GM19328 (cell line): ENCODE data around the gene GJE1.
"Not testable (repeated sequence)": the region's sequence is repeated elsewhere in the genome, so short reads cannot be mapped to it uniquely, and the experiment has no call there.

ENCODE experiments used
- ATAC-seq: cut with Tn5 transposase; IDR thresholded peaks from one replicate; pipeline ENCODE4 v1.9.1; 2021; ENCODE audit warnings: mild to moderate bottlenecking, moderate library complexity; ENCODE audit not compliant: unreplicated experiment

Gene GJE1, protein sequence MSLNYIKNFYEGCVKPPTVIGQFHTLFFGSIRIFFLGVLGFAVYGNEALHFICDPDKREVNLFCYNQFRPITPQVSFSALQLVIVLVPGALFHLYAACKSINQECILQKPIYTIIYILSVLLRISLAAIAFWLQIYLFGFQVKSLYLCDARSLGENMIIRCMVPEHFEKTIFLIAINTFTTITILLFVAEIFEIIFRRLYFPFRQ

DNA sequence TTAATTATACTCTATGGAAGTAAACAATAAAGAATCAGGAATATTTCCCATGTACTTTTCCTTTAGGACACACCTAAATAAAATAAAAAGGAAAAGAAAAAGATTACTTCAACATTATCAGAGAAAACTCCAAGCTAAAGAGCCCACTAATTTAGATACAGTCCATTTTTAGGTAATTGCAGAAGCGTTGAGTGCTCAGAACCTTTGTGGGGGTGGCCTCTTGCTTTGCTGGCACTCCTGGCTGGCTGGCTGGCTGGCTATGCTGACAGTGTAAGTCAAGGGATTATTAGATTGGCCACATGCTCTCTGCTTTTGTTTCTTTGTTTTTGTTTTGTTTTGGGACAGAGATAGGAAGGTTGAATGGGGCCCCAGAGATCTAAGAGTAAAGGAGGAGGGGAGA is at the start of gene GJE1:
Gene GJE1, plus strand, starts transcription at position 301 of the 400 bp plus-strand sequence. CDS start 234 bp downstream, outside the sequence.
- no peak for ATAC-seq

DNA sequence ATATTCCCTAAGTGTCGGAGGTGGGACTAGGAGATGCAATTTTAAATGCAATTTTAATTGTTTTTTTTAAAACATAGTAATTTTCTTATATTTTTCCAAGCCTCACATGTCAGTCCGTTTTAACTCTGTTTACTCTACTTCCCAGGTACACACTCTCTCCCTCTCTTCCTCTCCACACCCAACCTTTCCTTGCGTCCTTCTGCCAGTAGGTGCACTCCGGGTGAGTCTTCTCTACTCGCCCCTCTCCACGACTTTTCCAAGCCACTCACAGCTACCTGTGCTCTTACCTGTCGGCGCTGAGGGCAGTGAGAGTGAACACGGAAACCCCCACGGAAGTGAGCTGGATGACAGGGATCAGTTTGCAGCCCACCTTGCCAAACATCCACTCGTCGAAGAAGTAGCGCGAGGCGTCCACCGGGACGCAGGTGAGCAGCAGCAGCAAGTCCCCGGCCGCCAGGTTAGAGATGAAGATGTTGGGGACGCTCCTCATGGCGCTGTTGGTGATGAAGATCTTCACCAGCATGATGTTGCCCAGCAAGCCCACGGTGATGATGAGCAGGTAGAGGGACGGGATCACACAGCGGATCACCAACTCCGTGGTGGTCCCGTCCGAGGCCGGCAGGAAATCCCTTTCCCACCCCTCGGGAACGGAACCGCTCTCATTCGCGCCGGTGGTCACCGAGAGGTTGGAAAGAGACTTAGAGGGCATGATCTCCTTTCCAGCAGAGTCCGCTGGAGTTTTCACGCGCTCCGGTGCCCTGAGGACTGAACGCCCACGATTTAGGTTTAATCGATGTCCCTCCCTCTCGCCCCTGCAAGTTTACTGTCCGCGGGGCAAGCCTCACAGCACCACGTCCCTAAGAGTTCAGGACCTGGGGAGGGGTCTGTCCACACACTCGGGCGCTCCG is 44.5 kb upstream of the GJE1 start:
- no peak for ATAC-seq

DNA sequence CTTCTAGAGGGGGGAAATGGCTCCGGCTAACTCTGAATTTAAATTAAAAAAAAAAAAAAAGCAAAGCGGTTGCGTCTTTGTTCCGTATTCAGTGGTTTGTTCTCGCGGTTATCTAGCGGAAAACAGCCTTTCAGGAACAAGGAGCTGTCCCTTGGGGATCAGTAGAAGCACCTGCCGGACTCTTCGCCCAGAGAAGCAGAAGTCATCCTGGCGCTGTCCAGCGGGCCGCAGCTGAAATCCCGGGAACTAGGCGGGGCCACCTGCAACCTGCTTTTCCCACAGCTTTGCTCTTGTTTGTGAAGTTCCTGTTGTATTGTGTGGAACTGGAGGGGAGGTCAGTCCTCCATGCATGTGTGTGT is 43.9 kb upstream of the GJE1 start:
- no peak for ATAC-seq

DNA sequence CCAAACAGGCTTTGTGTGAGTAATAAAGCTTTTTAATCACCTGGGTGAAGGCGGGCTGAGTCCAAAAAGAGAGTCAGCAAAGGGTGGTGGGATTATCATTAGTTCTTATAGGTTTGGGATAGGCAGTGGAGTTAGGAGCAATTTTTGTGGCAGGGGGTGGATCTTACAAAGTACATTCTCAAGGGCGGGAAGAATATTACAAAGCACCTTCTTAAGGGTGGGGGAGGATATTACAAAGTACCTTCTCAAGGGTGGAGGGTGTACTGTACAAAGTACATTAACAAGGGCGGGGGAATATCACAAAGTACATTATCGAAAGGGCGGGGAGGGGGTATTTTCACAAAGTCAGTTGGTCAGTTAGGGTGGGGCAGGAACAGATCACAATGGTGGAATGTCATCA is 27.9 kb upstream of the GJE1 start:
- ATAC-seq: not testable (repeated sequence)

DNA sequence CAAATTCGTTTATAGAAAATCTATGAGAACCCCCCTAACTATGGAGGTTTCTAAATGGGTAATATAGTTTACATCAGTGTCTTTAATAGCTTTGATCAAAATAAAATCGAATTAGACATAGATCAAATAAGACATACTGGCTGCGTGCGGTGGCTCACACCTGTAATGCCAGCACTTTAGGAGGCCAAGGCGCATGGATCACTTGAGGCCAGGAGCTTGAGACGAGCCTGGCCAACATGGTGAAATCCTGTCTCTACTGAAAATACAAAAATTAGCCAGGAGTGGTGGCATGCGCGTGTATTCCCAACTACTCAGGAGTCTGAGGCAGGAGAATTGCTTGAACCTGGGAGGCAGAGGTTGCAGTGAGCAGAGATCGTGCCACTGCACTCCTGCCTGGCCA is 21.9 kb upstream of the GJE1 start:
- not testable (repeated sequence) for ATAC-seq

DNA sequence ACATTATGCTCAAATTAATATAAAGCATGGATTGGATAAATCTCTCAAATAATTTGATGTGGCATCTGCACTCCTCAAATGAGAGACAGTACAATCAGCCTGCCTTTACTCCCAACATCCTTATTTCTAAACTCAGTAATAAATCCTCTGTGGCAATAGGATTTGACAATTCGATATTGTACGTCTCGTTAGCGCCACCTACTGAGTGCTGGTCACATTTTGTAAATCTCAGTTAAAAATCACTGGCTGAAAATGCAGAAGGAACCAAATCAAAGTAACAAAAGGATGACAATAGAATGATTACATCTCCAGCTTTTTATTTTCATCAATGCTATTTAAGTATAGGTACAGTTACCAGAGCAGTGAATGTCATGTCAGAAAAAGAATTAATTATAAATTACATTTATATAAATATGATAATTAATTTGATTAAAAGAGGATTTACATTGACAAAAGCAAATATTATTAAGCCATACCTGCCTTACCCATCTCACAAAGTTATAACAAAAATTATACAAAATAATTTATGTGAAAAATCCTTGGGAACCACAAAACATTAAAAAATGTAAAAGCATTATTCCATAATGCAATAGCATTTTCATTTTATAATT is 20.2 kb upstream of the GJE1 start:
- no peak for ATAC-seq

DNA sequence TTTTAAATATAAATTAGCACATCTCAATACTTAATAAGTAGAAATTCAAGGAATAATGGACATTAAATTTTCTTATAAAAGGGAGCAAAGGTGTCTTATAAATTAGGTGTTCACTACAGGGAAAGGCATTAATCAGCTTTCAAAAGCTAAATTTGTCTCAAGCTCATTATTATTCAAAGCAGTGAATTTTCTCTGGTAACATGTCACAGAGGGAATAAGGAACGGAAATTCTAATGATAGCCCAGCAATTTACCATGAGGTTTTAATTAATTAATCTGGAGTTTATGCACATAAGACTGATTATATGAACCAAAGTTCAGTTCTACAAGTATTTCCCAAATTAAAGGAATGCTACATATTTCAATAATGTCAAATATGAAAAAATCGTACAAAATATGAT is 15.4 kb upstream of the GJE1 start:
- no peak for ATAC-seq

DNA sequence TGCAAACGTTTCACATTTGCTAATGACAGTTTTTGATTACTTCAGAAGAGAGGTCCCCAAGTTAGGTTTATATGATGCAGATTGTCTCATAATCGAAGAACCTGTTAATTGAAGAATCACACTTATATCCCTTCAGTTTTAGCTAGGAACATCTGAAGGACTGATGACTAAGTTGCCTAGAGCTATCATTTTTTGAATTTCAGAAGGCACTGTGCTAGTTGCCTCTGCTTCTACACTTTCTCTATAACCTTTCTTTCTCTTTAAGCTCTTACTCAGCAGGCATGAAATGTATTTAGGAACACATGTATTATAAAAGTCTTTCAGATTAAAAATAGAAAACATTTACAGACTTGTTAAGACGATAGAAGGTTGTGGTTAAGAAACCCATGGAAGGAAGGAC is 14.4 kb upstream of the GJE1 start:
- ATAC-seq: no peak

DNA sequence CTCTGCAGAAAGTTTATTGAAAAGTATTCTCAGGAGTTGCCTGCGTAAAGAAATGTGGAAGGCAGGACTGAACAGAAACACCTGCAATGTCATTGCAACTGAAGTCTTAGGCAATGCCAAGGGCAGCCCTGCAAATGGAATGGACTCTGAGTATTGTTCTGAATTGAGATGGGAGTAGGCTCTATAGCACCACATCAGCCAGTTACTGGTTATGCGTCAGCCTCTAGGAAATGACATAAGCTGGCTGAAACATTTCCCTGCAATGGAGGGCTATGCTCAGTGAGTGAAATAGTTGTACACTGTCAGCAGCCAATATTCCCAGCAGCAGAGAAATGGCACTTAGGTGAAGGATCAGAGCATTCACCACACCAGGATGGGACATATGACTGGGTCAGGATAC is 13.8 kb upstream of the GJE1 start:
- ATAC-seq: no peak

DNA sequence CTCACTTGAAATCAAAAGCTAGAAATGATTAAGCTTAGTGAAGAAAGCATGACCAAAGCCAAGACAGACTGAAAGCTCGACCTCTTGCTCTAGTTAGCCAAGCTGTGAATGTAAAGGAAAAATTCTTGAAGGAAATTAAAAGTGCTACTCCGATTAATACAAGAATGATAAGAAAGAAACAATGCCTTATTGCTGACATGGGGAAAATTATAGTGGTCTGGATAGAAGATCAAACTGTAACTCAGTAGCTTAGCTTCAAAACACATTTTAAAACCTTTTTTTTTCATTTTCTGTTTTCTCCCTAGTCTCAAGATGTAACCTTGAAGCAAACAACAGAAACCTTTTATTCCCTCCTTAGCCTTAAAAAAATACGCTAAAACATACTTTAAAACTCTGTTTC is 11.4 kb upstream of the GJE1 start:
- ATAC-seq: no peak

DNA sequence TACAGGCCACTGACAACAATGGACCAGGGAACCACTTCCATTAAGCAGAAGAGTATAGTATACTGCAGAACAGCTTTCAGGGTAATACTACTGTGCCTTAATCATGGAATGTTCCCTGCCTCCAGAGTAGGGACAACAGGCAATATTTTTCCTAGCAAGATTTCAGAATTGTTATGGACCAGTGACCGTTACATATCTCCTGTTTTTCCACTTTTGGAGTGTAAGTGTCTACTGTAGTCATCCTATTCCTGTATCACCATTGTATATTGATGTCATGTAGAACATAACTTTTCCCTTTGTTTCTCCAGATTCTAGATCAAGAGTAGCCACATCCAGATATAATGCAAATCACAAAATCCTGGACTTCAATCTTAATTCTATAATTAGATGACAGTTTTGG is 1.9 kb upstream of the GJE1 start:
- no peak for ATAC-seq

DNA sequence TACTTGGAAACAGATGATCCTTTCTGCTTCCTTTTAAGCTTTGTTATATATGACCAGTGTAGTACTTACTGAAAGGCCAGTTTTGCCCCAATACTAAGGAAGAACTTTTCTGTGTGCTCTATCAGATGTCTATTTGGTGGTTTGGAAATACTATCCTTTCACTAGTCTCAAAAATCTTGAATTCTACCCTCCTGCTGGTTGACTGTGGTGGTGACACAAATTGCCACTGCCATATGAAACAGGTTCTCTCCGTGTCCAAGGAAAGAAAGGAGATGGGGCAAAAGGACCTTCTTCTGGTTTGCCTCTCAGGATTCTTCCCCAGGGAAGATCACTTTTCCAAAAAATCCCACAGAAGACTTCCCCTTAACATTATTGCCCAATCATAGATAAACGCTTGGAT is 6.2 kb downstream of the GJE1 start:
- no peak for ATAC-seq

DNA sequence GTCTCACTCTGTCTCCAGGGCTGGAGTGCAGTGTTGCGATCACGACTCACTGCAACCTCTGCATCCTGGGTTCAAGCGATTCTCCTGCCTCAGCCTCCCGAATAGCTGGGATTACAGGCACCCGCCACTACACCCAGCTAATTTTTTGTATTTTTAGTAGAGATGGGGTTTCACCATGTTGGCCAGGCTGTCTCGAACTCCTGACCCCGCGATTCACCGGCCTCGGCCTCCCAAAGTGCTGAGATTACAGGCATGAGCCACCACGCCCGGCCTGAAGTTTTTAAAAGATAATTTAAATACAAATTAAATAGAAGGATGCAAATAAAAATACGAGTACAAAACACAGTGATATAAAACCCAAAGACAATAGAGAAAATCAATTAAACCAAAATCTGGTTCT is 8.8 kb downstream of the GJE1 start:
- ATAC-seq: not testable (repeated sequence)

DNA sequence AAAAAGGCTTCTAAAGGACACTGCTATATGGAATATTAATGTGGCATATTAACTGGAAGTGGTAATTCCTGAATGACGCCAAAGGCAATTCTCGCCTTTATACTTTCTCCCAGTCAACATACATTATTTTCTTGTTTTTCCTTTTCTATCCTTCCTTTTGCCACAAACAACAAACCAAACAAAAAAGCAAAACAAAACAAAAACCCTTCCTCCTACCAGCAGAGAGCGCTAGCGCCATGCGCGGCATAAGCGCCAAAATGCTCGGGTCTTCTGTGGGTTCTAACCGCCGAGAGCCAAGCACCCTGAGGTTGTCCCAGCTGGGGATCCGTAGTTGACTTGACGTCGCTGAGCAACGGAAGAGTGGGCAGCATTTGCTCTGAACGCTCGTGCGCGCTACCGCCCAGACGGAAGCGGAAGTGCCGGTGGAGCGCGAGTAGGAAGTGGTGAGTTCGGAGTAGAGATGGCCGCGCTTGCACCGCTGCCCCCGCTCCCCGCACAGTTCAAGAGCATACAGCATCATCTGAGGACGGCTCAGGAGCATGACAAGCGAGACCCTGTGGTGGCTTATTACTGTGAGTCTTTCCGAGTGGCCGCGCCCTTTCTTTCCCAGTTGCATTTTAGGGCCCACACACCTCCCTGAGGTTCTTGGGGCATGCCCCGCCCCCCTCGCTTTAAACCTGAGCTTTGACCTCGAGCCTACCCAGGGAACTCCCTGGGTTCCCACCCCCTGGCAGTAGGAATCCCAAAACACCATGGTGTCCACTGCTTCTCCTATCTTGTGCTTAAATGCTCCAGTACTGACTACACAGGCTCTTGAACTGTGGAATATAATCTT is 14.3 kb downstream of the GJE1 start, which contains the start of the genes NMBR and VTA1:
Gene NMBR, minus strand, starts transcription at position 295 of the 835 bp plus-strand sequence. CDS start 58,464 bp downstream, outside the sequence.
Gene VTA1, plus strand, starts transcription at position 436 of the 835 bp plus-strand sequence. Its CDS starts 25 bp downstream, at position 461.
- ATAC-seq: peak; percentile 100

DNA sequence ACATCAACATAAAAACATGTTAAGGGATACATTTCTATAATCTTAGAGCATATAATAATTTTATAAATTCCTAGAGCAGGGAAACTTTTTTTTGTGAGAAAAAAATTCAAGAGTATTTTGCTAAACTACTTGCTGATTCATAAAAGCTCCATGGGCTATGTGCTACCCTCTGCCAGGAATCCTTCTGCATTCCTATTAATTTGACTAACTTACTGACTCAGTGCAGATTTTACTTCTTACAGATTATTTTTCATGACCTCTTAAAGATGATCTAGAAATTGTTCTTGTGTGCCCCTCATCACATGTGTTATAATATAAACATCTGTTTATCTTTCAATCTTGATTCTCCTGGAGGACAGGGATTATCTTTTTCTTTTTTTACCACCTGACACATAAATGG is 20.0 kb downstream of the GJE1 start:
- ATAC-seq: no peak

DNA sequence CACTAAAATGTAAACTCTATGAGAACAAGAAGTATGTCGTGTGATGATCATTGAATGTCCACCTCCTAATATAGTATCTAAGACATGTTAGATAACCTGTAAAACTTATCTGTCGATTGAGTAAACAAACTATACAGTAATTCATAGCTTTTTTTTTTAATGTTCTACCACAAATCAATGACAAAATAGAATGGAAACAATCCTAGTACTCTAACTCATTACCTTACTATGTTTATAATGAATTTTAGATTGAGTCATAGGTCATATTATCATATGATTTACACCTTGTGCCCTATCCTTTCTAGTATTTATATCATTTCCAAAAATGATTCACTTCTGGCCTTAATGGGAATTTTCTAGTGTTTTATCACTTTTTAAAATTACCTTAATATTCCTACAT is 20.5 kb downstream of the GJE1 start:
- no peak for ATAC-seq

DNA sequence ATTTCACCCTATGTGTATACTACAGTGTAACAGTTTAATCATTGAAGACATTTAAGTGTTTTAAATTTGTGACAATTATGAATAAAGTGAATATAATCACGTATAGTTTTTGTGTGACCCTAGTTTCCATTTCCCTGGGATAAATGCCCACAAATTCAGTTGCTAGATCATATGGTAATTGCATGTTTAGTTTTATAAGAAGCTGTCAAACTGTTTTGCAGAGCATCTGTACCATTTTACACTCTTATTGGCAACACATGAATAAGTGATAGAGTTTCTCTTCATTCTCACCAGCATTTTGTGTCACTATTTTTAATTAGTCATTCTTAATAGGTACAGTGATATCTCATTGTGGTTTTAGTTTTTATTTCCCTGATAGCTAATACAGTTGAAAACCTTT is 21.6 kb downstream of the GJE1 start:
- no peak for ATAC-seq

DNA sequence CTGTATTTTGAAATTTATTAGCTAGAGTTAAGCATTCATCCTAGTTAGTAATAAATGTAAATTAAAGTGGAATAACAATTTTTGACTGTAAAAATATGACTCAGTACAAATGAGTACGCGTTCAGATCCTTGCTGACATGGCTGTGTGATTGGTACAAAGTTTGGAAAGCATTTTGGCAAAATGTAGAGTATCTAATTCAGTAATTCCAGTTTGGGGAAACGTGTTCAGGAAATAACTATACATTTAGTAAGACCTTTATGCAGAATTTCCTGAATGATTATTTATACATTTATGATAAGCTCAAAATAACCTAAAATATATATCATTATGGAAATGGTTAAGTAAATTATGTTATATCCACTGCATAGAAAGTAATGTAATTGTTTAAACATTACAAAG is 22.4 kb downstream of the GJE1 start:
- ATAC-seq: no peak

DNA sequence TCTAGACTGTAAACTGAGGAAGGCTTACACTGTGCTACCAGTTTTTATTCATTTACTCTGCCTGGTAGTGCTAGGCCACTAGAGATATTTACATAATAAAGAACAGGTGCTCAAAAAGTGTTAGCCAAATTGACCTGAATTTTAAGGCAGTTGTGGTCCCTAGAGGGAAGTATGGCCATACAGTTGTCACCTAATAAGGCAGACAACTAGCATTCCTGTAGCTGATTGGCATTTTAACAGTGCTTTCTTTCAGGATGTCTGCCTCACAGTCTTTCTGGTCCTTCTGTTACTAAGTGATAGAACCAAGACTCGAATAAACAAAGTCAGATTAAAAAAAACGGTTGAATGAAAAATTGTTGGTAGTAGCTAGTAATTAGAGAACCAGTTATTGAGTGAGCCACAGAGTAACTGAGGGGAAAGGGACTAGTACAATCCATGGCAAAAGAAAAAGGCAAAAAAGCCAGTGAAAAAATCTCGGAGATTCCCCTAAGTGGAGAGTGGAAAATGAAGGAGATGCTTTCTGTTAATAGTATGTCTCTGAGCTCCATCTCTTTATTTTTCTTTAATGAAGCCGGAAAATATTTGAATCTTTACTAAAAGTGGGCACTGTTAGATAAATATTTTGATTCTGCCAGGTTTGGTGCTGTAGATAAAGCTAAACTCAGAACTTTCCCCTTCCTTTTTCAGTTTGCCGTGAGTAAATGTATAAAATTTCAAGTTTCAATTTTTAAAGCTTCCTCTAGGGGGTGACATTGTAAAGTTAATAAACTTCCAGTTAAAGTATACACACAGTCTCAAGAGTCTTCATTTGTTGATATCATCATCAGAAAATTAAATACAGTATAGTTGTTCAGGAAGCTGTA is 23.4 kb downstream of the GJE1 start:
- peak; percentile 63 for ATAC-seq

DNA sequence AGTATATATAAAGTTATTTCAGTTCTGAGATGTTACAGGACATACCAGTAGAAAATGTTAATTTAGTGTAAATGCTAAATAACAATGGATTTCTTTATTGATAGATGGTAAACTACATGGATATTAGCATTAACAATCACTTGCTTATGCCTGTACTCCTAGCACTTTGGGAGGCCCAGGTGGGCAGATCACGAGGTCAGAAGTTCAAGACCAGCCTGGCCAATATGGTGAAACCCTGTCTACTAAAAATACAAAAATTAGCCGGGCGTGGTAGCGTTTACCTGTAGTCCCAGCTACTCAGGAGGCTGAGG is 24.0 kb downstream of the GJE1 start:
- ATAC-seq: not testable (repeated sequence)
